ENCODE measurements around the gene SLC27A4. TPM values are rescaled to one million over a fixed set of nuclear protein-coding genes. Genes with fewer than 3 reads are reported as not detected.

Gene SLC27A4
- total RNA-seq, 1 donor from 2014 or later = 11.5 TPM

- DNase-seq = no peak
These were observed 25.2 kb downstream of the SLC27A4 start for GRCh38 chr9:128365525-128365924.

DNA sequence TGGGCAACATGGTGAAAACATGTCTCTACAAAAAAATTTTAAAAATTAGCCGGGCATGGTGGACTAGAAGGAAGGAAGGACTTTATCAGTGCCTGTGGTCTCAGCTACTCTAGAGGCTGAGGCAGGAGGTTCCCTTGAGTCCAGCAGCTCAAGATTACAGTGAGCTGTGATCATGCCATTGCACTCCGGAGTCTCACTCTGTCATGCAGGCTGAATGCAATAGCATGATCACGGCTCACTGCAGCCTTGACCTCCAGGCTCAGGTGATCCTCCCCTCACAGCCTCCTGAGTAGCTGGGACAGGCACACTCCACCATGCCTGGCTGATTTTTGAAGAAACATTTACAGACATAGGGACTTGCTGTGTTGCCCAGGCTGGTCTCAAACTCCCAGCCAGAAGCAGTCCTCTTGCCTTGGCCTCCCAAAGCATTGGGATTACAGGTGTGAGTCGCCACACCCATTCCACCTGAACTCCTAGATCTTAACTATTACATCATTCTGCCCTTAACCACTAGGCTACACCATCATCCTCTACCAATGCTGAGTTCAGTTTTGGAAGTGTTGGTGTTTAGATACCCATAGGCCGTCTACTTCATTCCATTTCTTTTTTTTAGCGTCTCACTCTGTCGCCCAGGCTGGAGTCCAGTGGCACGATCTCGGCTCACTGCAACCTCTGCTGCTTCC lies 28.8 kb downstream of the SLC27A4 start:
- no peak for DNase-seq

GRCh38 chr9:128370367-128370751 lies 30.0 kb downstream of the SLC27A4 start:
- DNase-seq = no peak

GRCh38 chr9:128370752-128371629 lies 30.7 kb downstream of the SLC27A4 start, which contains the start of gene URM1:
TSS of gene URM1 (plus strand) at chr9:128371374. CDS start at chr9:128371381, 7 bp downstream.
- DNase-seq = peak; percentile 99

- DNase-seq = no peak
These were observed 31.3 kb downstream of the SLC27A4 start for GRCh38 chr9:128371630-128372117.

- no peak for DNase-seq
These were observed 31.9 kb downstream of the SLC27A4 start for GRCh38 chr9:128372188-128372641.

GRCh38 chr9:128372784-128373183 lies 32.5 kb downstream of the SLC27A4 start:
- no peak for DNase-seq

- no peak for DNase-seq
These were observed 33.9 kb downstream of the SLC27A4 start for GRCh38 chr9:128374221-128374675.

GRCh38 chr9:128375865-128376264 lies 35.5 kb downstream of the SLC27A4 start:
- no peak for DNase-seq

DNA sequence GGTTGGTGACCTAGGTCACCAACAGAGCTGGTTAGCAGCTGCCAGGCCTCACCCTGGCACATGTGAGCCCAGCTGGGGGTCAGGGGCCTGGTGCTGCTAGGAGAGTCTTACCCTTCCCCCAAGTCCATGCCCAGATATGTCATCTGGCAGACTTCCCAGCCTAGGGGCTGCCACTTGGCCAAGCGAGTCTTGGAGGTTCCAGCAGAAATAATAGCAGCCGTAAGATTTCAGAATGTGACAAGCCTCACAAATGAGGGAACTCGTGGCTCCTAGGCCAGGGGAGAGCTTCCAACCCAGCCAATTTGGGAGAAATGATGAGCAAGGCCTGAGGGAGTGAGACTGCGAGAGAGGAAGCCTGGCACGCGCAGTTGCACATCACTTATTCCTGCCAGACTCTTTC lies 41.9 kb downstream of the SLC27A4 start:
- peak; percentile 89 for DNase-seq

GRCh38 chr9:128383007-128383753 lies 42.9 kb downstream of the SLC27A4 start:
- peak; percentile 89 for DNase-seq

DNA sequence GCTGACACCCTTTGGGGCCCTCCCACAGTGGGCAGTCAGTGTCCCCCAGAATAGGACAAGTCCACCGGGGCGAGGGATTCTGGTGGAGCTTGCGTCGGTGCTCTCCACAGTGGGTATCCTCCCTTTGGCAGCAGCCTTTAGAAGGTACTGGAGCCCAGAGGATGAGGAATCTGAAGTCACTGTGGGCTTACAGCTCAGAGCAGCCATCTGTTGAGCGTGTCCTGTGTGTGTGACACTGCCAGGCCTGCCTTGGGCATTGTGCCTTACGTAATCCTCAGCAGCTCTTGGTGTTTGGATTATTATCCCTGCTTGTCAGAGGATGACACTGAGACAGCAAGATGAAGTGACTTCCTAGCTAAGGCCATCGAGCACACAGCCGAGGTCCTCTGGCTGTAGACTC lies 43.5 kb downstream of the SLC27A4 start:
- peak; percentile 86 for DNase-seq

DNA sequence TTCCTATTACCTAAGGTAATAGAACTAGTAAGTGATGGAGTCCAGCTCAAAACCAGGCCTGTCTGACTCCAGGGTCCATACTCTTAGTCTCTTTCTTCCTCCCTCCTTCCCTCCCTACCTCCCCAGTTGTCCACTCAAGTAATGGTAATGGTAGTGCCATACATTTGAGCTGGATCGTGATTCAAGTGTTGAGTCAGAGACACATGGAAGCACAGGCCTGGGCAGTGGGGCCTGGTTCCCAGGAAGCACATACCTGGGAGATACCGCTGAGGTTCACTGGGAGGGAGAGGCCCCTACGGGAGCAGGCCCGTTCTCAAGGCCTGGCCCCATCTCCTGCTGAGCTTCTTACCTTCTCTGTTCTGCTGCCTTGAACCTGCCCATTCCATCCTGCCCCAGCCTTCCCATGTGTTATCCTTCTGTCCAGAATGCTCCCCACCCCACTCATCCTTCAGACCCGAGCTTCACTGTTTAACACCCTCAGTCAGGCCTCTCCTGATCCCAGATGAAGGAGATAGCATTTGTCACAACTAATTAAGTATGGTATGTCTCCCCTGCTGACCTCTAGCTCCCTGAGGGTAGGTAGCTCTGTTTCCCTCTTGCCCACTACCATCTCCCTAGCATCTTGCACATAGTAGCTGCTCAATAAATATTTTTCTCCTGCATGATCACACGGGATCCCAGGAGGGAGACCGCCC lies 44.6 kb downstream of the SLC27A4 start:
- DNase-seq = no peak

GRCh38 chr9:128385496-128386460 lies 45.5 kb downstream of the SLC27A4 start:
- DNase-seq = no peak

DNA sequence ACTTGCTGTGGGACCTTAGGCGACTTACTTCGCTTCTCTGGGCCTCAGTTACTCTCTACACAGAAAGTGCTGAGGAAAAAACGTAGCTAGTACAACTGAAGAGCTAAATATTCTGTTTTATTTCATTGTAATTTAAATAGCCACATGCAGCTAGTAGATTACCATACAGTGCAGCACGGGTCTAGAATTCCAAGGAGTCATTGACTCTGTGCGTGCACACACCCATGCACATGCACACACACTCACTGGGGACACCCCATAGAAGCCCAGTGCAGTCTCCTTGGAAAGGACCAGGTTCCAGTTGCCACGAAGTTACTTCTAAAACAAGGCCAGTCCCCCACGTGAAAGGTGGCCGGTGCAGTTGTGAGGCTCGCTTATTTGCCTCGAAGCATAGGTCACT lies 47.8 kb downstream of the SLC27A4 start:
- DNase-seq = no peak

DNA sequence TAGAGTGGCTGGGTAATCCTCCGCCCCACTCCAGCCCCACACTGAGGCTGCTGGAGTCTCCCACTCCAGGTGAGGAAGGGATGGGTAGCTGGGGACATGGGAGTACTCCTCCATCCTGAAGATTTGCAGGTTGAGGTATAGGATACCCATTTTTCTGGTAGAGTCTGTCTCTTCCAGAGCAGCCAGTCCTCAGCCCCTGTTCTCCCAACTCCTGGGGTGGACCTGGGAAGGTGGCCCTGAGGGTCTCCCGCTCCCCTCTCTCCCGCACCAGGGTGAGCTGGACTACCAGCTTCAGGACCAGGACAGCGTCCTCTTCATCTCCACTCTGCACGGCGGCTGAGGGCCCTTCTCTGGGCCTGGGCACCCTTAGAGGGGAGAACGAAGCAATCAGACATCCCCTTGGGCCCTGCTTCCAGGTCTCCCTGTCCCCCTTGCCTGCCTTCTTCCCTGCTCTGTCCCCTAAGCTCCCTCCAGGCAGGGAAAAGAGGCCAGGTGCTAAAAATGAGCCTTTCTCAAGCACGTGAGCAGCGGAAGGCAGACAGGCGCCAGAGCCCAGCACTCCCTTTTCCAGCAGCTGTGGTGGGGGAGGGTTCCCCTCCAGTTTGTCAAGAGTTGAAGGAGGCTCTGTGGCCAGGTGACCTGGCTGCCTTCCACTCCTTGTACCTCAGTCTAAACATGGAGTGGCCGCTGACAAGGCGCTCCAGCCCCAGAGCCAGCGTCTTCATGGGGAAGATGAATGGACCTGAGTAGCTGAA lies 49.2 kb downstream of the SLC27A4 start:
- DNase-seq = peak; percentile 73

- no peak for DNase-seq
These were observed 50.0 kb downstream of the SLC27A4 start for GRCh38 chr9:128390150-128390812.

DNA sequence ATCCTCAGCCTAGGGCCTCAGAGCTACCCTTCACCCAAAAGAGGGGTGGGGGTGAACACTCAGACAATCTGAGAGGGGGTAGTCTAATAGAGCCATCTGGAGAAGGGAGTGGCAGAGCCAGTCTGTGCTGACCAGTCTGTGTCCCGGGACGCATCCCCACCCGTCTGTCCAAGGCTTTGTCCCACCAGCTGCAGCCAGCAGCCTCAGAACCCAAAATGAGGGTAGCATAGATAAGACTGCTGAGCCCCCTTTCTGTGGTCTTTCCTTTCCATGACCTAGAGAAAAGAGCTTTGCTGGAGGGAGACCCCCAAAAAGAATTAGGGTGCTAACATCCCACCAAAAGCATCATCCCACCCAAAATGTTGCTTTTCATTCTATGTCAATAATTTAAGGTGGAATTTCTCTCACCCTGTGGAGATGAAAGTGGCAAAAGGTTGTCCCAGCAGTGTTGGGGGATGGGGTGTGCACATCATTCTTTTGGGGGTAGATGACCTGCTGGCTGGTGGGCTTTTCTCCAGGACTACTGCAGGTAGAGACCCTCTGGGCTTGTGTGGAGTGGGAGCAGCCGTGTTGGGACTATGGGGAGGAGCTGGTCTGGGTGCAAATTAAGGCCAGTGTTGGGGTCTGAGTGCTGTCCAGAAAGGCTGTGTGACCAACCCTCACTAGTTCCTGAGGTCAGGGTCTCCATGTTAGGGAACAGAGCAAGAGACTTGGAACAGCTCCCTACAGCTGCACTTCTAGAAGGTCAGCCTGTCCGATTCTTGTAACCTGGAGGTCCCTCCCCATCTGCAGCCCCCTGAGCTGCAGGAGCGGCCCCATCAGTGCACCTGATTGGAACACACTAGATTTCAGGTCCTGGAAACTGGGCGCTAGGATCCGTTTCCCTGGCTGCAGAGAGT lies 50.7 kb downstream of the SLC27A4 start:
- DNase-seq = no peak
